Right hindlimb (tissue), 1 donor: ENCODE data around the gene VAT1.

Source experiments
- DNase-seq: peaks from one replicate; pipeline ENCODE4 v3.0.0-alpha.2; 2018

Gene VAT1

DNA sequence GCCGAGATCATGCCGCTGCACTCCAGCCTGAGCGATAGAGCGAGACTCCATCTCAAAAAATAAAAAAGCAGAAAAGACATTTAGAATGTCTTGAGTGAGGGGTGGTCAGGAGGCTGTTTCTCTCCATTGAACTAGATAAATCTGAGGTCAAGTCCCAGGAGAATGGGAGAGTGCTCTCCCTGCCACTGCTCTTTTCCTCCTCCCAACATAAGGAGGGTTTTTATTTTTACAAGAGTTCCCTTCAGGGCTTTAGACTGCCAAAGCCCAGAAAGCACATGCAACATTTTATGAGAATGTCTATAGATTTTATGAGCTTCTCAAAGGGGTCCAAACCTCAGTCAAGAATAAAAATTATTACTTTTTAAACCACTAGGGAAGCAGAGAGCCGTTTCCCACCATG, 4.4 kb upstream of the VAT1 start:
- DNase-seq: no peak

DNA sequence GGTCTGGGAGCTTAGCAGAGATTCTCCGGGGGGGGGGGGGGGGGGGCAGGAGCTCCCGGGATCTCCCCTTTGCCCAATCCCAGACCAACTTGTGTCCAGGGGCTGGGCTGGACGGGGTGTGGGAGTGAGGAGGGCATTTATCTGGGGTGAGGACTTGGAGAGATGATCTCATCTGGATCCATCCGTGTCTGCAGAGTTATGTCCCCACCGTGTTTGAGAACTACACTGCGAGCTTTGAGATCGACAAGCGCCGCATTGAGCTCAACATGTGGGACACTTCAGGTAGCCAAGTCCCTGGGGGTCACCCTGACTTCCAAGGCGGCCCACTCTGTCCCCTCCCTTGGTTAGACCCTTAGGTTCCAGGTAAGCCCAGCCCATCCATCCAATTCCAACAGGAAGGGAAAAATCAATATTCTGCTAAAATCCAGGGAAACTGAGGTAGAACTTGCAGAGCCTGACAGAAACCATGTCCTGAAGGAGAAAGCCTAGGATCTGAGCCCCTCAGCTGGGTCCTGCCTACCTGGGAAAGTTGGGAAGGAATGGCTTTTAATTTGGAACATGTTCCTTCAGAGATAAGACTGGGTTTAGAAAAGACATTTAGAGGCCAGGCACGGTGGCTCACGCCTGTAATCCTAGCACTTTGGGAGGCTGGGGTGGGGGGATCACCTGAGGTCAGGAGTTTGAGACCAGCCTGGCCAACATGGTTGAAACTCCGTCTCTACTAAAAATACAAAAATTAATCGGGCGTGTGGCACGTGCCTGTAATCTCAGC, 3.8 kb upstream of the VAT1 start:
- DNase-seq: no peak

DNA sequence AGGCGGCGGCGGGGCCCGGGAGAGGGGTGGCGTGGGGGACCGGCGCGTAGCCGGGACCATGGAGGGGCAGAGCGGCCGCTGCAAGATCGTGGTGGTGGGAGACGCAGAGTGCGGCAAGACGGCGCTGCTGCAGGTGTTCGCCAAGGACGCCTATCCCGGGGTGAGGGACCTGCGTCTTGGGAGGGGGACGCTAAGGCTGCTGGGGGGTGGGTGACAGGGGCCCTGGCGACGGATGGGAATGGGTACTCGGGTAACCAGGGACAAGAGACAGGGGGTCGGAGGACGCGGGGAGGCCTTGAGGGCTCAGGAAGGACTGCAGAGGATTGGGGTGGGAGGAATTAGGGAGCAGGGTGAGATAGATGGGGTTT, 3.1 kb upstream of the VAT1 start:
- no peak for DNase-seq

DNA sequence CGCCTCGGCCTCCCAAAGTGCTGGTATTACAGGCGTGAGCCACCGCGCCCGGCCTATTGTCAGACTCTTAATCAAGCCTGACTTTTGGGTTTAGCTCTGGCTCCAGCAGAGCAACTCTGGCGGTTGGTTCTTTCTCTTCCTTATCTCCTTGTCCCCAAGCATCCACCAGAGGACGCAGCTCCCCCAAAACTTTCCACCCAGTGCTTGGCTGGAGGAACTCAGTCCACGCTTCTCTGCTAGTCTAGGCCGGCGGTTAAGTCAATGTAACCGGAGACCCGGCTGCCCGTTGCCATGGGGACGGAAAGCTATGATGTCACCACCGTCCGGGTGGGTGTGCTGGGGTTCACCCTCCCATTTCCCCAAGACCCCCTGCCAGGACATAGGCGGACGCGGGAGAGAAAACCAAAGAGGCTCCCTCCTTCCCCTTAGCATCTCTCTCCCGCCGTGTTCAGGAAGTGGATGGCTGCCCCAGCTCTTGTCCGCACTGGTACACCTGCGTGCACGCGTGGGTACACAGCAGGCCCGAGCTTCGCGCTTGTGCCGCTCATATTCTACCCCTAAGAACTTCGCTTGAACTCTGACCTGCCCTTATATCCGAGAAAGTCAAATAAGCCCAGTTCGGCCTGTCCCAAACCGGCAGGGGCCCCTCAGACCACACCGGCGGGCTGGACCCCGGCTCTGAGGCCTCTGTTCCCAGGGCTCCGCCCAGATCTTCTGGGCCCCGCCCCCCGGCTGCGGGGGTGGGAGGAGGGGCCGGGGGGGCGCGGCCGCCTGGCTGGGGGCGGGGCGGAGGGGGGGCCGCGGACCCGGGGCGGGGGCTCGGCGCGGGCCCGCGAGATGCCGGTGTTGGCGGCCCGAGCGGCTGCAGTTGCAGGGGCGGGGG, 2.5 kb upstream of the VAT1 start, which contains the start of gene RND2:
RND2 (plus strand) TSS at position 825 of the 883 bp plus-strand sequence. CDS start 117 bp downstream, outside the sequence.
- DNase-seq: peak; percentile 96

DNA sequence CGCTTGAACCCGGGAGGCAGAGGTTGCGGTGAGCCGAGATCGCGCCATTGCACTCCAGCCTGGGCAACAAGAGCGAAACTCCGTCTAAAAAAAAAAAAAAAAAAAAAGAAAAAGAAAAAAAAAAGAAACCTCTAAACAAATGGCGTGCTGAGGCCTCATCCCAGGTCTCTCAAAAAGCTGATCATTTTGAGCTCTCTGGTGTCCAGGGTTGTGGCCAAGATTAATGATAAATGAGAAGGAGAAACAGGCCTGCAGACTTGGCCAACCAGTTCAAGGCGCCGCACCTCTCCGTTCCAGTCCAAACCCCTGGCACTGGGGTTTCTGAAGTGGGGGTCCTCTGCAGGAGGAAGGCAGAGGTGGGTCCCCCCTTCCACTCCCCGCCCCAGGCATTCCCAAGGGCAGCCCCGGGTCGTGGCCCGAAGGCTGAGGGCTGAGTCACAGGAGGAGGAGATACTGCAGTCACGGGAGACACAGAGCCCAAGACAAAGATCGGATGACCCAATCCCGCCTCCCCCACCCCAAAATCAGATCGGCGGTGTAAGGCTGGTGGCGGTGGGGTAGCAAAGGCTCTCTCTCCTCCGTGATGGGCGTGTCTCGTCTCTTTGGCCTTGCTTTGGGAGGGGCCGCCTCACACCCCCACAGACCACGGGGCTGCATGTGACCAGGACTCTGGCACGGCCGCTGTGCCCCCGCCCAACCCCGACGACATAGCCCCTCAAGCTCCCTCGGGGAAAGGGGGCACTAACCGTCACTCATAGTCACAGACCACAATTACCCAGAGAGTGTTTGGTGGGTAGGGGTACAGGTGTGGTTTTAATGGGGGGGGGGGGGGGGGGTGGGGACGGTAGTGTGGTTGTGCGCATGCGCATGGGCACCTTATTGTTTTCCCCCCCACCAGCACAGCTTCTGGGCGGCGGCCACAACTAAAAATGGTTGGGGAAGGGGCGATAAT, 1.1 kb downstream of the VAT1 start:
- DNase-seq: peak; percentile 78

DNA sequence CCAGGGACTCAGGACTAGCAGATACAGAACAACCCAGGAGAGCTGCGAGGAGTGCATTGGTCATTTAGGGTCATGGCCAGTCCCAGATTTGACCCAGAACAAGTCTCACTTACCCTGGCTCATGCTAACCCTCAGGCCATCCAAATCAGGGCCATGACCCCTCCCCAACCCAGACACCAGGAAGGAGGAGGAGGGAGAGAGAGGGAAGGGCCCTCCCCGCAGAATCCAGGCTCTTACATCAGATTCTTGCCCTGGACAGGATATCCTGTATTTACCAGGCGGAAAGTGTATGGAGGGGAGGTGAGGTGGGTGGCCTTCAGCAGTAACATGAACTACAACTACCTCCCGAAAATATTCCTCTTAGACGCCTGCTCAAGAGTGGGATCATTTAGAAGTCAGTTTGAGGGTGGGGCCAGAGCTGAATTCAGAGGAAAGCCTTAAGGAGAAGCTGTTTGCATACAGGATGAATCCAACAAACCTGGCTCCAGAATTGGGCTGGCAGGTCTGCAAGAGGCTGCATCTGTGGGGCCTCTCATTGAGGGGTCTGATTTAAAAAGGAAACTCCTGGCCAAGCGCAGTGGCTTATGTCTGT, 2.1 kb downstream of the VAT1 start:
- DNase-seq: peak; percentile 50

DNA sequence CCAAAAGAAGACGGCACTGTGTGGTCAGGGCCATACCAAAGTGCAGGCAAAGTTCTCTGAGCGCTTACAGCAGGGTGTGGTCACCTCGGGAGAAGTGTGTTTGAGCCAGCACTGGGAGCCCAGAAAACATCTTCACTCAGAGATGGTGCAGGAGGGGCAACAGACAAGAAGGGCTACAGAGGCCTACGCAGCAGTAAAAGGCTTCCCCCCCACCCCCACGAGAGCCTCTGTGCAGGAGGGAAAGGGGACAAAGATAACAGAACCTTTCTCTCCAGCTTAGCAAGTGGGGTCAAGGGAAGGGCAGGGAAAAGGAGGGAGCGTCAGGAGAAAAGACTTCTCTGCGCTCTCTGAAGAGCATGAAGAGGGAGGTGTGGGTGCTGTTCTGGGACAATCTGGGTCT, 2.8 kb downstream of the VAT1 start:
- no peak for DNase-seq

DNA sequence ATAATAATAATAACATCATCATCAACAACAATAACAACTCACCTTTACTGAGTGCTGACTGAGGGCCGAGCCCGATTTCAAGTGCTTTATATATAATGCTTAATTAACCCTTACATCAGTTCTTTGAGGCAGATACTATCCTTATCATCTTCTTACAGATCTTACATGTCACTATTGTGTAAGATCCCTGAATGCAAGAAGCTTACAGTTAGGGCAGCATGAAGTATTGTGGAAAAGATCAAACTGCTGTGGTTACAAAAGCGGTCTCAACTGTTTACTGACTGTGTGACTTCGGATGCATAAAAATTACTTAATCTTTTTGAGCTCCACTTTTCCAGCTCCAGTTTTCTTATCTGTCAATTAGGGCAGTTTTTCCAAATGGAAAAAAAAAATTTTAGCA, 3.3 kb downstream of the VAT1 start:
- no peak for DNase-seq

DNA sequence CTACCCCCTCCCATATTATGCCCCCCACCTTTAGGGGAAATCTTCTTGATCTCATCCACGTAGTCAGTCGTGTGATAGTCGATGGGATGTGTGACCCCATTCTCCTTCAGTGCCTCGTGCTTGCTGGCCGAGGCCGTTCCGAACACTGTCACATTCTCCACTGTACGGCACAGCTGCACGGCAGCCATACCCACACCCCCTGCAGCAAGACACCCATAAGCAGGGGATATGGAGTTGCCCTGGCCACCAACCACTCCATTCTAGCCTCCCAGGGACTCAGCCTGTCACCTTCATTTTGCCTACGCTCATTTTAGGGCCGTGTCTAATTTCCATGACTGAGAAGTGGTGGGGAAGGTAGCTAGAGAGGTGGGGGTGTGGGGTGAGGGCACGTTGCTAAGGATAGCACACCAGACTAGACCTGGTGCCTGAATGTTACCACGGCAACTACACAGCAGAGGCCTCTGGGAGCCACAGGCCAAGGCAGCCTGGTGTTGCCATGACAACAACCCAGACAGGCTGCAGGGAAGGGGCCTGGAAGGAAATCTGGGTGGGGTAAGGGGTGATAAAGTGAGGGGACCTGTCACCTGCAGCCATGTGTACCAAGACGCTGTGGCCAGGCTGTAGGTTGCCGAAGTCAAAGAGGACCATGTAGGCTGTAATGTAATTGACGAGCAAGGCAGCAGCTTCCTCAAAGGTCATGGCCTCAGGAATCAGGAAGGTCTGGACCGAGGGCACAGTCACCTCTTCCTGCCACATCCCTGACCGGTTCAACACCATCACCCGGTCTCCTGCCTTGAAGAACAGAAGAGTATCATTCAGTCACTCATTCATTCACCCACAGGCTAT, 4.0 kb downstream of the VAT1 start:
- no peak for DNase-seq

DNA sequence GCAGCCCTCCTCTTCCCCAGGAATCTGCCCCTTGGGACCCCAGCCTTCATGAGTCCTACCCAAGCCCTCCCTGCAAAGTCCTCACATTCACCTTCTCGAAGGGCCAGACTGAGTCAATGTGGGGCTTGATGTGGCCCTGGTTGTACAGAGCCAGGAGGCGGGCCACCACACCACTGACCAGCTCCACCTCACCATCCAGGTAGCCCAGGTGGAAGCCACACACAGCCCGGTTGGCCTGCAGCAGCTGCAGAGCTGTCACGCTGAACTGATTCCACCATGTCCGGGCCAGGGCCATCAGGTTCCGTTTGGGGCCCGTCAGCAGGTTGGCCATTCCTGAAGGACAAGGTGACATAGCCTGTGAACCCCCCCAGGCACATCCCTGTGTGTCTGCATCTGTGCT, 6.0 kb downstream of the VAT1 start:
- no peak for DNase-seq

DNA sequence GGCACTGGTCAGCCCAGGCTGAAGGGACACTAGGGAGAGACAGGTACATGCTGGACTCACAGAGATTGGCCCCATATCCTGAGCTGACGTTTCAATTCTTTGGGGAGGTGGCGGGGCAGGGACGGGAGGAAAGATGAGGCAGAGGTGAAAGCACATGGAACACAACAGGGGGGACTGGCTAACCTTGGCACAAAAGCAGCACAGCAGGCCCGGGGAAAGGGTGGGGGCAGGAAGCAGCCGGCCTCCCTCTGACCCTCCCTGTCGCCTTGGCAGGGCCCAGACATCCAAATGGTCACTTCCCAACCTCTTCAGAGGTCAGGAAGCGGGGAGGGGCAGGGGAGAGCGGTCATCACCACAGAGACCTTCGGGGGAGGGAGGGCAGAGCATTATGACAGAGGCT, 6.6 kb downstream of the VAT1 start:
- no peak for DNase-seq

DNA sequence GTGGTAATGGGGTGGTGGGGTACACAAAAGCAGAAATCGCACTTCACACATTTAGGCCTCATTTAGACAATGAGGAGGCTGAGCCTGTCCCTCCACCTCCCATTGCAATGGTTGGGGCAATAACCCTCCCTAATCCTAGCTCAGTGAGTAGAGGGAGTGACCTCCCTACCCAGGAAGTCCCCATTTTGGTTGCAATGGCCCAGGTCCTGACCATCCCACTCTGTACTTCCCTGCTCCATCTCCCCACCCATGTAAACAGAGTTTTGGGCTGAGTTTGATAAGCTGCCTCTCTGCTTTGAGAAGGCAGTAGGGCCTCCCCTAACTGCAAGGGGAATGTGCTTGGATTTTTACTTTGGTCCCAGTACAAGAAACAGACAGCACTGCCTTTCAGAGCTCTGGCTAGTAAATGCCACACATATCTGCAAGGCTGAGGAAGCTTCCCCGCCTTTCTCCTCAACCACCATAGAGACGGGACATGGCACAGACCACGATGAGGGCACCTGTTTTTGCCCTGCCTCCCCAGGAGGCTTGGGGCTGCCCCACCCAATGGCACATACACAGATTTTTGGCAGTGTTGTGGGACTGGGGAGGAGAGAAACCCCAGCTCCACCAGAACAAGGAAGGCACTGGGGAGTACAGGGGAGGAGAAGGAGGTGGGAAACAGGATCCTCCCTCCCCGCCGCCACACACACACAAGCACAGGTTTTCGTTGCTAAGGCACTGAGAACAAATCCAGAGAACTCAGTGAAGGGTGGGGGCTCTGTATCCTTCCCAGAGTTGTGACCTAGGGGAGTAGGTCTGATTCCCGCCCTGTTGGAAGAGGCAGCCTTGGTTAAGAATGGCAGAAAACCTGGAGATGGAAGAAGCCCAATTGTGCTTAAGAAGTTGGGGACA, 7.3 kb downstream of the VAT1 start:
- DNase-seq: no peak

DNA sequence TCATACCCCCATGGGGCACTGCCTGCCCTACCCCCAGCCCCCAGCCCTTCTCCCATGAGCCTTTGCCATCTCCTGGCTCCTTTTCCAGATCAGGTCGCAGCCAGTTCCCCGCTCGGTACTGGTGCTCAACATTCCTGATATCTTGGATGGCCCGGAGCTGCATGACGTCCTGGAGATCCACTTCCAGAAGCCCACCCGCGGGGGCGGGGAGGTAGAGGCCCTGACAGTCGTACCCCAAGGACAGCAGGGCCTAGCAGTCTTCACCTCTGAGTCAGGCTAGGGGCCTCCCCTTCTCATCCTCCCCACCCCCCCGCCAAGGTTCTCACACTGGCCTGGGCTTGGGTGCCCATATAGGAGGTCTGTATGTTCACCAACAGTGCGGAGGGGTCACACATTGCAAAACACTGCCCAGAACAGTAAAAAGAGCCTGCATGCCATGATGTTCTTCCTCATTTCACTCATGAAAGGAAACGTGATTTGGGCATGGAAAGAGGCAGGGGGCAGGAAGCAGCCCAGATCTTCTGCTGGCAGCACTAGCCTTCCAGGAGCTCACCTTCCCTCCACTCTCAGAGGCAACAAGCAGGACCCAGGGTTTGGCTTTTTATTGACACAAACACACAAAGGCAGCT, 8.1 kb downstream of the VAT1 start:
- no peak for DNase-seq

DNA sequence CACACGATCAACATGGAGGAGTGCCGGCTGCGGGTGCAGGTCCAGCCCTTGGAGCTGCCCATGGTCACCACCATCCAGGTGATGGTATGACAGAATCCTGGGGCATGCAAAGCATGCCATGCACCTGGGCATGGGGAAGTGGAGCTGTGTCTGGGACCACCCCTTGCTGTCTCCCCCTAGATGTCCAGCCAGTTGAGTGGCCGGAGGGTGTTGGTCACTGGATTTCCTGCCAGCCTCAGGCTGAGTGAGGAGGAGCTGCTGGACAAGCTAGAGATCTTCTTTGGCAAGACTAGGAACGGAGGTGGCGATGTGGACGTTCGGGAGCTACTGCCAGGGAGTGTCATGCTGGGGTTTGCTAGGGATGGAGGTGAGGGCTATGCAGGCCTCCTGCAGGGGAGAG, 8.9 kb downstream of the VAT1 start:
- no peak for DNase-seq

DNA sequence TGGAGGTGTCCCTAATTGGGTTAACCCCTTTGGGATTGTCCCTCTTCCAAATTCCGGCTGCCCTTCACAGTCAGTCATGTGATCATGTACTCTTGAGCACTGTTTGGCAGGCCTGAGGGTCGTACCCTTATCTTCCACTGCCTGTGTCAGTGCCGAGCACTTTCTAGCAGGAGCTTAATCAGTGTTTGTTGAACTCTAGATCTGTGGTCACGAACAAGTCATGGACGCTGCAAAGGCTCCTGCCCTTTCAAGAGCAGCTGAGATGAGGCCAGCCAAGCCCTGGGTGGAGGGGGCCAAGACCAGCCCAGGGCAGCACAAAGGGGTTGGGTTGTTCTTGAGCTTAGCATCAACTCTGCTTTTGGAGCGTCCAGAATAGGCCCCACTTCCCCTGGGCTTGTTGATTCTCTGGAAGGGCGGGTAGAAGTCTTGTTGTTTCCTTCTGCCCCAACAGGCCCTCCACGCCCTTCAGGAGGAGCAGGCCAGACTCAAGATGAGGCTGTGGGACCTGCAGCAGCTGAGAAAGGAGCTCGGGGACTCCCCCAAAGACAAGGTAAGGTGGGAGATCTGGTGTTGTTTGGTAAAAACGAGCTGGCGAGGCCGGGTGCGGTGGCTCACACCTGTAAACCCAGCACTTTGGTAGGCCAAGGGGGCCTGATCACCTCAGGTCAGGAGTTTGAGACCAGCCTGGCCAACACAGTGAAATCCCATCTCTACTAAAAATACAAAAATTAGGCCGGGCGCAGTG, 10.3 kb downstream of the VAT1 start:
- no peak for DNase-seq

DNA sequence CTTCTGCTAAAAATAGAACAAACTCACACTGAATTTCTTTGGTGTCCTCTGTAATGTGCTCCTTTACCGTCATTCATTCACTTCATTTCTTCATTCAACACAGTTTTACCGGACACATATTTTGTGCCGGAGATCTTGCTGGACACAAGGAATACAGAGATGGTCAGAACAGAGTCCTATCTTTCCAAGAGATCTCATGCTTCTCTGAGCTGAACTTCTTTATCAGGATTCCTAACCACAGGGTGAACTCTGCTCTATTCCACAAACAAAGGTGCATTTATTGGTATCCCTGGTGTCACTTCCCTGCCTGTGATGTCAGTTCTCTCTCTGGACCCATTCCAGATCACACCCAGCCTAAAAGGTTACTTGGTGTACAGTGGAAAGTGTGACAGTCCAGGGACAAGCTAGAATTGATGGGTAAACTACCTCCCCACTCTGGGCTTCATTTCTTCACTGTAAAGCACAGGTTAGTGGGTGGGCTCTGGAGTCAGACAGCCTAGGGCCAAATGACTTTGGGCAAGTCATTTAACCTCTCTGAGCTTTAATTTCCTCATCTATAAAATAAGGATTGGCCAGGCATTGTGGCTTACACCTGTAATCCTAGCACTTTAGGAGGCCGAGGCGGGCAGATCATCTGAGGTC, 11.4 kb downstream of the VAT1 start:
- no peak for DNase-seq

DNA sequence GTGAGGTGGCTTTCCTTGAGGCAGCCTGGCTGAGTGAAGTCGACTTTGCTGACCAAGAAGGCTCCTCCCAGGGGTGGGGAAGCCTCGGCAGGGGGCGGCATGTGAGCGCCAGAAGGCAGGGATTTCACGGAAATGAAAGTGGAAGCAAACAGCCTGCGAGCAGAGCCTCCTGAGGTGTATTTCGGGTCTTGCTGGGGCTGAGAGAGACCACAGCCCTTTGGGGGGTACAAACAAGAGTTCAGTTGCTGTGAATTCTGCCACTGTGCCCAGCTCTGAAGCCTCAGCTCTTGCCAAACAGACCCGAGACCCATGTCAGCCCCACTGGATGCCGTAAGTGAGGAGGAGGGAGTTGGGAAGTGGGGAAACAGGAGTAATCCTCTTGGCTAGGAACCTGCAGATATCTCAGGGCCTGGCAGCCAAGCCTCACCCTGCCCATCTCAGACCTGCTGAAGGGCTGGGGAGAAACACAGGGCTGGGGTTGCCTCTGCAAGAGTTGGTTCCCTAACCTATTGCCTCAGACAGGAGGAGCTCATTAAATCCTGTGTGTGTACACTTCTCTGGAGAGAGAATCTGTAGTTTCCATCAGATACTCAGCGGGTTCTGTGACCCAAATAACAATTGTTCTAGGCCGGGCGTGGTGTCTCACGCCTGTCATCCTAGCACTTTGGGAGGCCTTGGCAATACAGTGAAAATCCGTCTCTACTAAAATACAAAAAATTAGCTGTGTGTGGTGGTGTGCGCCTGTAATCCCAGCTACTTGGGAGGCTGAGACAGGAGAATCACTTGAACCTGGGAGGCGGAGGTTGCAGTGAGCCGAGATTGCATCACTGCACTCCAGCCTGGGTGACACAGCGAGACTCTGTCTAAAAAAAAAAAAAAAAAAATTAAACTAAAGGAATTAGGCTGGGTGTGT, 15.3 kb downstream of the VAT1 start, which contains the start of gene IFI35:
IFI35 (plus strand) TSS at position 146 of the 913 bp plus-strand sequence; CDS start at position 310, 164 bp downstream.
- DNase-seq: peak; percentile 89
